GM12892 (cell line): ENCODE data around the gene ZNF142.

Experiments
- POLR2A ChIP-seq: IDR thresholded peaks from 2 replicates; pipeline ENCODE4 v1.6.1; 2011; ENCODE audit warnings: low read depth, low read length, control low read depth
- POLR2AphosphoS5 ChIP-seq: IDR thresholded peaks from 2 replicates; pipeline ENCODE4 v1.6.1; 2011; ENCODE audit warnings: low read depth, low read length, control low read depth
- TAF1 ChIP-seq: IDR thresholded peaks from 2 replicates; pipeline ENCODE4 v1.6.1; 2011; ENCODE audit warnings: low read depth, mild to moderate bottlenecking, control low read depth, low read length, borderline replicate concordance

DNA sequence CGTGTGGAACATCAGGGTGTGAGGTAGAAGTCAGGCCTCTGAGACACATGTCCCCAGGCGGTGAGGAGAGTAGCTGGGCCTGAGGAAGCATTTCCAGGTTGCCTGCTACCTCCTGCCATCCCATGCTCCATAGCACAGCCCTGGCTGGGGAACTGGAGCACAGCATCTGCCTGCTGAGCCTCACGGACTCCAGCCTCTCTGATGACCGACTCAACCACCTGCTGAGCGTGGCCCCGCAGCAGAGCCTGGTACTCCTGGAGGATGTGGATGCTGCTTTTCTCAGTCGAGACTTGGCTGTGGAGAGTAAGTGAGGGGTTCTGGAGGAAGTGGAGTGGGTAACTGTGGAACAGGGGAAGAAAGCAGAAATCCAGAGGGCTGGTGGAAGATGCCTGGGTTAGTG, 3.0 kb upstream of the ZNF142 start:
- TF ChIP-seq POLR2AphosphoS5, result no peak
- no peak for TF ChIP-seq POLR2A
- TF ChIP-seq TAF1, result no peak
